VCaP (cell line): ENCODE data around the gene UCP3.

Source experiments
- H3K27ac ChIP-seq: fragments of 450-650 bp; 2 replicates; pipeline ENCODE4 v1.5.1; 2017
- TF ChIP-seq, protein P1 (sequence below): fragments of 450-650 bp; conservative IDR thresholded peaks from 2 replicates; pipeline ENCODE4 v1.5.1; 2017; ENCODE audit warnings: mild to moderate bottlenecking, moderate library complexity

The UCP3 gene

DNA sequence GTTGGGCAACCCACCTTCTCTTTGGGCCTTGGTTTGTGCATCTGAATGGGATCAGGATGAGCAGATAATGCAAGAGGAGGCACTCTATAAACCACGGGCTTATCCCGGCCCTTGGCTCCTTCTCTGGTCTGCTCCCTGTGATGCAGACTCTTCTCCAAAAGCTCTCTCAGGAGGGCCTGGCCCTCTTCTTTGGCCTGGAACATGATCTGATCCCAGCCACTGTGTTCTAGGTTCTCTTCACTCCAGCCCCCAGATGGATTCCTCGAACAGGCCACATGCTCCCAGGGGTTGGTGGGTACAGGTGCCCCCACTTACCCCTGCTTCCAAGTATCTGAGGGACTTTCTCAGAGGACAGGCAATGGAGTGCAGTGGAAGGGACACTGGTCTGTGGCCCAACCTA is 8.7 kb upstream of the UCP3 start:
- H3K27ac ChIP-seq: no peak overlapping the region
- TF ChIP-seq, protein P1, sequence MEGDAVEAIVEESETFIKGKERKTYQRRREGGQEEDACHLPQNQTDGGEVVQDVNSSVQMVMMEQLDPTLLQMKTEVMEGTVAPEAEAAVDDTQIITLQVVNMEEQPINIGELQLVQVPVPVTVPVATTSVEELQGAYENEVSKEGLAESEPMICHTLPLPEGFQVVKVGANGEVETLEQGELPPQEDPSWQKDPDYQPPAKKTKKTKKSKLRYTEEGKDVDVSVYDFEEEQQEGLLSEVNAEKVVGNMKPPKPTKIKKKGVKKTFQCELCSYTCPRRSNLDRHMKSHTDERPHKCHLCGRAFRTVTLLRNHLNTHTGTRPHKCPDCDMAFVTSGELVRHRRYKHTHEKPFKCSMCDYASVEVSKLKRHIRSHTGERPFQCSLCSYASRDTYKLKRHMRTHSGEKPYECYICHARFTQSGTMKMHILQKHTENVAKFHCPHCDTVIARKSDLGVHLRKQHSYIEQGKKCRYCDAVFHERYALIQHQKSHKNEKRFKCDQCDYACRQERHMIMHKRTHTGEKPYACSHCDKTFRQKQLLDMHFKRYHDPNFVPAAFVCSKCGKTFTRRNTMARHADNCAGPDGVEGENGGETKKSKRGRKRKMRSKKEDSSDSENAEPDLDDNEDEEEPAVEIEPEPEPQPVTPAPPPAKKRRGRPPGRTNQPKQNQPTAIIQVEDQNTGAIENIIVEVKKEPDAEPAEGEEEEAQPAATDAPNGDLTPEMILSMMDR: no peak

DNA sequence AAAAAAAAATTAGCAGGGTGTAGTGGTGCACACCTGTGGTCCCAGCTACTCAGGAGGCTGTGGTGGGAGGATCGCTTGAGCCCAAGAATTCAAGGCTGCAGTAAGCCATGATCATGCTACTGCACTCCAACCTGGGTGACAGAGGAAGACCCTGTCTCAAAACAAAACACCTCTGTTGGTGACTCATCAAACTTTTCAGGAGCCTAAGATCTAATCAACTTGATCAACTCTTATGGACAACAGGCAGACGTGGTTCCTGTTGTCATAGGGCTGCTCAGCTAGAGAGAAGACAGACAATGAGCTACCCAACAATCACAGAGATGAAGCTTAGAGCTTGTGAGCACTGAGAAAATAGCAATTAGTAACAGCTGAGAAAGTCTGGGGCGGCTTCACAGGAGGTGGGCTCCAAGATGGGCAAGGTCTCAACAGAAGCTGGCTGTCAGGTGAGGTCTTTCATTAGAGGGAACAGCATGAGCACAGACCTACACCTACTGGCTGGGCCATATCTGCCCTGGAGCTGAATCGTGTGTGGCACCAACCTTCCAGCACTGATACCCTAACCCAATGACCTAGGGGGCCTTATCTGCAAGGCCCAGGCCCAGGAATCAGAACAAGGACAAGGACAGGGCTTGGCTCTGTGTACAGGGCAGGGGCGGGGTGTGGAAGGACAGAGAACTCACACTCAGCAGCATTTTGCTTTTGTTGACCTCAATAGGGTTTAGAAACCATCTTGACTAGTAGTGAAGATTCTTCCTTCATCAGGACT is 7.2 kb upstream of the UCP3 start:
- no peak overlapping the region for H3K27ac ChIP-seq
- TF ChIP-seq, protein P1: no peak

GRCh38 chr11:74014880-74015279 is 6.0 kb upstream of the UCP3 start:
- H3K27ac ChIP-seq: no peak overlapping the region
- TF ChIP-seq, protein P1: no peak

DNA sequence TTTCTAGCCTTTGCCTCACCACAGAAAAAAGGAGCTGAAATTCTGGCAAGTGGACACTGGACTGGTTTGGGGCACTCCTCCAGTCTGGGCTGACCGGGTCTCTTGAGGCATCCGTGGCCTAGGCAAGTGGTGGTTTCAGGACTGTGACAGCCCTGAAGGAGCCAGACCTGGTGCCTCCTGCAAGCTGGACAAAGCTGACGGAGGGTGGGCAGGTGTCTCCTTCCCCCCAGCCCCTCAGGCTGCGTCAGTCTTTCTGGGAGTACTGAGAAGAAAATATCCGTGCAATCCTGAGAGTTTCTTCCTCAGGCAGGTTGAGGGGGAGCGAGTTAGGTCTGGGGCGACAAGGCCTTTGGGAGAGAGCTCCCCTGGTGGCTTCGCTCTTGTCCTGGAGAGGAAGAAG is 4.3 kb upstream of the UCP3 start:
- H3K27ac ChIP-seq: no peak overlapping the region
- TF ChIP-seq, protein P1: no peak

- TF ChIP-seq, protein P1: no peak
- H3K27ac ChIP-seq: no peak overlapping the region
These were observed 3.4 kb upstream of the UCP3 start for GRCh38 chr11:74012074-74012809.

- TF ChIP-seq, protein P1: no peak
- no peak overlapping the region for H3K27ac ChIP-seq
These were observed 2.6 kb upstream of the UCP3 start for GRCh38 chr11:74011360-74012073.
